Karpas-422 (cell line): ENCODE results near the gene GPR39. TPM values are rescaled to one million over a fixed set of nuclear protein-coding genes. Genes with fewer than 3 reads are reported as not detected.
"Not testable (repeated sequence)": the region's sequence is repeated elsewhere in the genome, so short reads cannot be mapped to it uniquely, and the experiment has no call there.

Source experiments
- DNase-seq: peaks from one replicate; pipeline ENCODE4 v3.0.0-alpha.2; 2015
- H2AFZ ChIP-seq: fragments of 200-600 bp; sonication (generic); 2 replicates; pipeline ENCODE4 v1.6.1; 2014; ENCODE audit warnings: antibody characterized with exemption, low read length, mixed read lengths
- H3K27ac ChIP-seq: fragments of 200-600 bp; sonication (generic); 2 replicates; pipeline ENCODE4 v1.5.1; 2014; ENCODE audit warnings: mild to moderate bottlenecking, low read length, moderate library complexity
- H3K27me3 ChIP-seq: fragments of 200-600 bp; sonication (generic); 2 replicates; pipeline ENCODE4 v1.6.1; 2014; ENCODE audit warnings: low read length, mixed read lengths
- H3K36me3 ChIP-seq: fragments of 200-600 bp; sonication (generic); 2 replicates; pipeline ENCODE4 v1.6.1; 2014; ENCODE audit warnings: low read length, mixed read lengths; ENCODE audit not compliant: insufficient read depth
- H3K4me1 ChIP-seq: fragments of 200-600 bp; sonication (generic); 2 replicates; pipeline ENCODE4 v1.6.1; 2014; ENCODE audit warnings: mild to moderate bottlenecking, low read length, mixed read lengths
- H3K4me2 ChIP-seq: fragments of 200-600 bp; sonication (generic); 2 replicates; pipeline ENCODE4 v1.6.1; 2014; ENCODE audit warnings: low read length, low read depth, mild to moderate bottlenecking; ENCODE audit not compliant: poor library complexity, severe bottlenecking
- H3K4me3 ChIP-seq: fragments of 200-600 bp; sonication (generic); 2 replicates; pipeline ENCODE4 v1.5.1; 2014; ENCODE audit warnings: mild to moderate bottlenecking, antibody characterized with exemption, low read length, mixed read lengths
- H3K79me2 ChIP-seq: fragments of 200-600 bp; sonication (generic); 2 replicates; pipeline ENCODE4 v1.6.1; 2014; ENCODE audit warnings: mild to moderate bottlenecking, low read length, mixed read lengths
- H3K9ac ChIP-seq: fragments of 200-600 bp; sonication (generic); 2 replicates; pipeline ENCODE4 v1.6.0; 2014; ENCODE audit warnings: low read length
- H3K9me2 ChIP-seq: fragments of 200-600 bp; sonication (generic), shearing (Covaris generic); replicated peaks from 2 replicates; pipeline ENCODE4 v1.6.0; 2014; ENCODE audit warnings: mild to moderate bottlenecking, low read length, moderate library complexity; ENCODE audit not compliant: insufficient read depth
- H3K9me3 ChIP-seq: fragments of 300-700, 200-600 bp; sonication (generic); 2 replicates; pipeline ENCODE4 v1.6.1; 2014; ENCODE audit warnings: low read length, mixed read lengths
- H4K20me1 ChIP-seq: fragments of 200-600 bp; sonication (generic); 2 replicates; pipeline ENCODE4 v1.6.1; 2014; ENCODE audit warnings: mild to moderate bottlenecking, antibody characterized with exemption, low read length, low read depth; ENCODE audit not compliant: insufficient read depth
- total RNA-seq: library from RNA; depleted of rRNA; stranded (reverse); fragments of >200 nt; shearing (Covaris generic); gene quantifications from 2 replicates; pipeline ENCODE4 v1.2.3, GENCODE V29; 2014; ENCODE audit warnings: low replicate concordance

Gene GPR39
- total RNA-seq, 1 experiment from 2014 or later = 0.34 TPM

GRCh38 chr2:132383956-132384355 lies 32.6 kb upstream of the GPR39 start:
- peak overlapping the region; percentile 52 for H3K4me2 ChIP-seq
- no peaks in the 10 kb centered on the region for H3K79me2 ChIP-seq
- DNase-seq = no peak
- peak overlapping the region; percentile 82 for H2AFZ ChIP-seq
- peak overlapping the region; percentile 61 for H3K27ac ChIP-seq
- no peaks in the 10 kb centered on the region for H3K9me2 ChIP-seq
- peaks cover 5% of the 10 kb centered on the region; the same call in 1 of the 2 replicates for H3K36me3 ChIP-seq
- peak overlapping the region; percentile 58 for H3K9ac ChIP-seq
- no peaks in the 10 kb centered on the region for H4K20me1 ChIP-seq
- H3K27me3 ChIP-seq = no peaks in the 10 kb centered on the region
- peaks cover 18% of the 10 kb centered on the region for H3K4me1 ChIP-seq
- peaks cover 8% of the 10 kb centered on the region for H3K9me3 ChIP-seq
- H3K4me3 ChIP-seq = peak overlapping the region; percentile 26; the same call in 1 of the 2 replicates

GRCh38 chr2:132384491-132385151 lies 32.0 kb upstream of the GPR39 start:
- H3K9me3 ChIP-seq = peaks cover 8% of the 10 kb centered on the region
- no peaks in the 10 kb centered on the region for H3K9me2 ChIP-seq
- H2AFZ ChIP-seq = peak overlapping the region; percentile 82
- peak overlapping the region; percentile 58 for H3K9ac ChIP-seq
- H3K4me3 ChIP-seq = peak overlapping the region; percentile 26; the same call in 1 of the 2 replicates
- peak overlapping the region; percentile 61 for H3K27ac ChIP-seq
- peaks cover 4% of the 10 kb centered on the region; the same call in 1 of the 2 replicates for H3K36me3 ChIP-seq
- peak overlapping the region; percentile 52 for H3K4me2 ChIP-seq
- H3K27me3 ChIP-seq = no peaks in the 10 kb centered on the region
- H4K20me1 ChIP-seq = no peaks in the 10 kb centered on the region
- H3K79me2 ChIP-seq = no peaks in the 10 kb centered on the region
- peaks cover 18% of the 10 kb centered on the region for H3K4me1 ChIP-seq
- peak; percentile 86 for DNase-seq

GRCh38 chr2:132387126-132387525 lies 29.5 kb upstream of the GPR39 start:
- Histone ChIP-seq H3K27ac (no peak overlapping the region), H3K9me3 (no peaks in the 10 kb centered on the region), H2AFZ (no peak overlapping the region), H3K9me2 (no peaks in the 10 kb centered on the region), H3K9ac (no peak overlapping the region), H3K4me2 (no peak overlapping the region), H3K4me3 (no peak overlapping the region), H3K4me1 (peaks cover 18% of the 10 kb centered on the region), H3K27me3 (no peaks in the 10 kb centered on the region), H3K79me2 (no peaks in the 10 kb centered on the region), H4K20me1 (no peaks in the 10 kb centered on the region), H3K36me3 (no peaks in the 10 kb centered on the region)
- no peak for DNase-seq

GRCh38 chr2:132390076-132390475 lies 26.5 kb upstream of the GPR39 start:
- no peak overlapping the region for H2AFZ ChIP-seq
- no peaks in the 10 kb centered on the region for H3K9me3 ChIP-seq
- no peak overlapping the region for H3K4me2 ChIP-seq
- H4K20me1 ChIP-seq = no peaks in the 10 kb centered on the region
- H3K9ac ChIP-seq = no peak overlapping the region
- peaks cover 2% of the 10 kb centered on the region for H3K4me1 ChIP-seq
- no peak overlapping the region for H3K27ac ChIP-seq
- H3K9me2 ChIP-seq = no peaks in the 10 kb centered on the region
- DNase-seq = no peak
- H3K27me3 ChIP-seq = no peaks in the 10 kb centered on the region
- H3K79me2 ChIP-seq = no peaks in the 10 kb centered on the region
- H3K36me3 ChIP-seq = no peaks in the 10 kb centered on the region
- H3K4me3 ChIP-seq = no peak overlapping the region

- no peak overlapping the region for H3K4me3 ChIP-seq
- H3K27ac ChIP-seq = no peak overlapping the region
- no peaks in the 10 kb centered on the region for H3K9me3 ChIP-seq
- no peak overlapping the region for H3K9ac ChIP-seq
- no peaks in the 10 kb centered on the region for H3K27me3 ChIP-seq
- H3K4me2 ChIP-seq = no peak overlapping the region
- peak overlapping the region; percentile 36; the same call in 1 of the 2 replicates for H2AFZ ChIP-seq
- no peaks in the 10 kb centered on the region for H3K79me2 ChIP-seq
- DNase-seq = no peak
- no peaks in the 10 kb centered on the region for H3K4me1 ChIP-seq
- no peaks in the 10 kb centered on the region for H3K36me3 ChIP-seq
- H4K20me1 ChIP-seq = no peaks in the 10 kb centered on the region
- H3K9me2 ChIP-seq = no peaks in the 10 kb centered on the region
Observed at GRCh38 chr2:132391378-132391777, 25.2 kb upstream of the GPR39 start.

GRCh38 chr2:132392221-132392620 lies 24.4 kb upstream of the GPR39 start:
- Histone ChIP-seq H3K27me3 (no peaks in the 10 kb centered on the region), H3K9ac (no peak overlapping the region), H3K4me2 (no peak overlapping the region), H4K20me1 (no peaks in the 10 kb centered on the region), H3K79me2 (no peaks in the 10 kb centered on the region), H3K4me1 (no peaks in the 10 kb centered on the region; the same call in 1 of the 2 replicates), H3K36me3 (no peaks in the 10 kb centered on the region), H3K4me3 (no peak overlapping the region), H2AFZ (no peak overlapping the region), H3K9me3 (no peaks in the 10 kb centered on the region), H3K9me2 (no peaks in the 10 kb centered on the region), H3K27ac (no peak overlapping the region)
- no peak for DNase-seq

- DNase-seq = no peak
- H3K9me2 ChIP-seq = no peaks in the 10 kb centered on the region
- H2AFZ ChIP-seq = no peak overlapping the region
- H3K36me3 ChIP-seq = no peaks in the 10 kb centered on the region
- H3K4me3 ChIP-seq = no peak overlapping the region
- H3K79me2 ChIP-seq = no peaks in the 10 kb centered on the region
- no peaks in the 10 kb centered on the region for H3K27me3 ChIP-seq
- H3K9me3 ChIP-seq = no peaks in the 10 kb centered on the region
- H4K20me1 ChIP-seq = no peaks in the 10 kb centered on the region
- H3K9ac ChIP-seq = no peak overlapping the region
- no peak overlapping the region for H3K4me2 ChIP-seq
- H3K27ac ChIP-seq = no peak overlapping the region
- H3K4me1 ChIP-seq = peaks cover 2% of the 10 kb centered on the region; the same call in 1 of the 2 replicates
Observed at GRCh38 chr2:132392879-132393278, 23.7 kb upstream of the GPR39 start.

GRCh38 chr2:132397042-132397441 lies 19.6 kb upstream of the GPR39 start:
- H3K36me3 ChIP-seq, H3K4me3 ChIP-seq, H2AFZ ChIP-seq, H3K79me2 ChIP-seq, H3K4me2 ChIP-seq, H3K4me1 ChIP-seq, H3K9ac ChIP-seq, H3K9me3 ChIP-seq, H3K27ac ChIP-seq, H3K9me2 ChIP-seq, H4K20me1 ChIP-seq, H3K27me3 ChIP-seq, DNase-seq: not testable (repeated sequence)
